ENCODE measurements around the gene RBM7. TPM values are rescaled to one million over a fixed set of nuclear protein-coding genes. Genes with fewer than 3 reads are reported as not detected.

RBM7 gene
- total RNA-seq: 31.8 TPM

DNA sequence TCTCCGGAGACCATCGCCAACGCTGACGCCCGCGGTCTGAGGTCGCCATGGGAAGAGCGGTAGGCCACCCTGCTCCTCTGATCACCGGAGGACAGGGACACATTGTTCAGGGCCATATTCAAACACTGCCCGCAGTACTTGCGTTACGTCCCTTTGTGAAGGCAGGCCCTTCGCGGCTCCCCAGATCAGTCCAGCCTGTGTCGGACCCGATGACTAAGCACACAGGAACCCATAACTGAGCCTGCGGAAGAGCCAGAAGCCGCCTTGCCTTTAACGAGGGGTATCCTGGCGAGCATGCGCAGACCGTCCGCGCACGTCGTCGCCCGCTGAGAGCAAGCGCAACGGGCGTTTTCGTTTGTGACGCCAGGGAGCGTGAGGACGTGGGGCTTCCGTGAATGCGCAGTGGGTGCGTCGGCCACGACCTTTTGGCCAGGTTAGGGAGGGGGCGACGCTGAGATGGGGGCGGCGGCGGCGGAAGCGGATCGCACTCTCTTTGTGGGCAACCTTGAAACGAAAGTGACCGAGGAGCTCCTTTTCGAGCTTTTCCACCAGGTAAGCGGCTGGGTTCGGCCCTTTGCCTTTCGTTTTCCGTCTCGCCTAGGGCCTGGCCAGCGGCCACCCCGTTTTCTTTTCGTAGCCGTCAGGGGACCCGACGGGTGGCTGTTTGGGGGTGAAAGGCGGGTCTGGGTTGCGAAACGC lies at the start of gene RBM7, which contains the start of gene C11orf71:
Gene RBM7, plus strand, starts transcription at position 451 of the 699 bp plus-strand sequence. Its CDS starts 6 bp downstream, at position 457.
Gene C11orf71, minus strand, starts transcription at position 296 of the 699 bp plus-strand sequence. Its CDS starts 180 bp downstream, at position 116.
- peak; percentile 98 to 99 (median 99) for DNase-seq (ENCODE audit: low read depth in 2 of 3, low spot score in 2 of 3)

GRCh38 chr11:114353443-114353842 lies 47.0 kb upstream of the RBM7 start:
- DNase-seq (ENCODE audit: low read depth in 2 of 3, low spot score in 2 of 3): no peak

DNA sequence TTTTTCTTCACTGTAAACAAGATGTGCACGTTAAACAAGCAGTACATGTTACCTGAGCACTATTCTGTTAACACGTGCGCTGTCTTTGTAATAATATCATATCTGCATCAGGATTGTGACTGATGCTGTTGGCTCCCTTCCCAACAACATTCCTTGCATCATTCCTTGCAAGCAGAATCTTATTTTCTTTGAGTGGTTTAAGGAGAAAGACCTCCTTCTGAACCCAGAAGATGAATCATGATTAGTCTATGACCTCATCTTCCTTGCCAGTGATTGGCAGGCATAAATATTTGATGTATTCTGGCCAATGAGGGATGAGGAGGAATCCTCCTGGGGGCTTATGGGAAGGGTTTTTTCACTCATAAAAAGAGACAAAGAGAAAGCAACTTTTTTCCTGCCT lies 46.4 kb upstream of the RBM7 start:
- DNase-seq (ENCODE audit: low read depth in 2 of 3, low spot score in 2 of 3): no peak

DNA sequence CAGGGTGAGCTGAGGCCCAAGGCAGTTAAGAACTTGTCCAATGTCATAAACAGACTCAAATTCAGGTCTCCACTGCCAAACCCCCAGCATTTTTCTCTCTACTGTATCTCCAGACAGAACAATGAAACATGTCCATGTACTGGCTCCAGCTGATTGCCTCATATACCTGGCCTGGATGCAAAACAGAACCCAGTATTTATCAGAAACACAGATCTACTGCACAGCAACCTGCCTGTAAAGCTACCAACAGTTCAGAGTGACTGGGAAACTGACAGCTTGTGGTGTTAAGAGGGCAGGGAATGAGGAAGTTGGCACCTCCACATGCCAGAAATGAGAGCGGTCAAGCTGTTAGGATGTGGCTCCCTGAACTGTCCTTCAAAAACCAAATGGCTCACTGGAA lies 41.8 kb upstream of the RBM7 start:
- peak in 1 of 3 donors; percentile 29 for DNase-seq (ENCODE audit: low read depth in 2 of 3, low spot score in 2 of 3)

DNA sequence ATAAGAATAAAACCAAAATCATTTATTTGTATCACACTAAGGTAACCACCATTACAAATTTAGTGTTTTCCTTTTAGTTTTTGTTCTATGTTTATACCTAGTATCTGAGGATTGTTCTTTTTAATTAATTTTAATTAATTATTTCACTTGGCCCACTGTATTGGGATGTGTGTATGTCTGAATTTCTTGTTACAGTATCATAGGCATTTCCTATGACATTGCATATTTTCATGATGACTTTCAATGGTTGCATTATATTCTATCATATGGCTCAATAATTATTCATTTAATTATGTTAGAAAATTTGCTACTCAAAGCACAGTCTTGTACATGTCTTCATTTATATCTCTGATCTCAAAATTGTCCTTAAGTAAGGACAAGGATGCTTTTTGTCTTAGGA lies 41.1 kb upstream of the RBM7 start:
- no peak for DNase-seq (ENCODE audit: low read depth in 2 of 3, low spot score in 2 of 3)

GRCh38 chr11:114362326-114362725 lies 38.1 kb upstream of the RBM7 start:
- DNase-seq (ENCODE audit: low read depth in 2 of 3, low spot score in 2 of 3): no peak

DNA sequence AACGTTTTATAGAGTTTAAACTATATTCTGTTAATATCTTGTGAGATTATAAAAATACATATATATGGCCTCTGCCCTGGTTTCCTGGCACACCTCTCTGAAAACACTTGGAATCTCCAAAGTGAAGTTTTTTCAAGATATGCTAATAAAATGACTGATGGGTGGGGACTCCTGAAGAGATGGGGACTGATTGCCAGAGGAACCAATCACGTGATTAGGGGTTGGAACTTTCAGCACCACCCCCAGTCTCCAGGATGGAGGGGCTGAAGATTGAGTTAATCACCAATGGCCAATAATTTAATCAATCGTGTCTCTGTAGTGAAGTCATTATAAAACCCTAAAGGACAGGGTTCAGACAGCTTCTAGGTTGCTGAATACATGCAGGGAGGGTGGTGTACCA lies 37.5 kb upstream of the RBM7 start:
- no peak for DNase-seq (ENCODE audit: low read depth in 2 of 3, low spot score in 2 of 3)

DNA sequence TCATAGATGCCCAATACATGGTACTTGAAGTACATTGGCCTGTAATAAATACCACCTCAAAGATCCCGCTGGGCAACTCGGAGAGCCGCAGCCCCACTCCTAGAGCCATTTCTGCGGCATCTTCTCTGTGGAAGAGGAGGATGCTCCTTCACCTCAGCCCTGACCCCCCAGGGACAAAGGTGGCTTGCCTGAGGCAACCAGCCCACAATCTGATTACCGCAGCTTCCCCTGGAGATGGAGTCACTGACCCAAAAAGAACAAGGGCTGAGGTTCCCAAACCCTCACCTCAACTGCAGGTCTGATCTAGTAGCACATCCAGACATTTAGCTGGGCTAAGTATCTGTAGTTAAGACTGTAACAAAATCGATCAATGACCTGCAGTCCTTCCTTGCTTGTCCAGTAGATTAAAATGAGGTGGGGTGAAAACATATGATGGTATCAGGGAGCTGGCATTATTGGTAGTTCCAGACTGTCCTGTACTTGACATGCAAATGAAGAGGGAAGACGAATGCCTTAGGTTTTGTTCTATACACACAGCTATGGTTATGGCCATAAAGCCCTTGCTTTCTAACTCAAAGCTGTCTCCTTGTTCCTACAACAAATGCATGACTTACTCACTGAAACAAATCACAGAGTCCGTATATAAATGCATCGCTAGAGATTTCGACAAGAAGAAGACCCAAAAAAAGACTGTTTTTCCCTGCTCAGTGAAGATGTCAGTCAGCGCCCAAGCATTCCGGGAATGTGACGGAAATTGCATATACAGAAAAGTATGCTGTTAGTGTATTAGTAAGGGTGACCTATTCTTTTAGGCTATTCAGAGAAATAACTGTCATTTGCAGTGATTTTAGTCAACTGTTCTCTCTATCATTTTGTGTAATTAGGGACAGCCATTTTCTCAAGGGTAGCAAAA lies 33.9 kb upstream of the RBM7 start:
- DNase-seq (ENCODE audit: low read depth in 2 of 3, low spot score in 2 of 3): no peak

- no peak for DNase-seq (ENCODE audit: low read depth in 2 of 3, low spot score in 2 of 3)
Observed at GRCh38 chr11:114367244-114367957, 33.1 kb upstream of the RBM7 start.

DNA sequence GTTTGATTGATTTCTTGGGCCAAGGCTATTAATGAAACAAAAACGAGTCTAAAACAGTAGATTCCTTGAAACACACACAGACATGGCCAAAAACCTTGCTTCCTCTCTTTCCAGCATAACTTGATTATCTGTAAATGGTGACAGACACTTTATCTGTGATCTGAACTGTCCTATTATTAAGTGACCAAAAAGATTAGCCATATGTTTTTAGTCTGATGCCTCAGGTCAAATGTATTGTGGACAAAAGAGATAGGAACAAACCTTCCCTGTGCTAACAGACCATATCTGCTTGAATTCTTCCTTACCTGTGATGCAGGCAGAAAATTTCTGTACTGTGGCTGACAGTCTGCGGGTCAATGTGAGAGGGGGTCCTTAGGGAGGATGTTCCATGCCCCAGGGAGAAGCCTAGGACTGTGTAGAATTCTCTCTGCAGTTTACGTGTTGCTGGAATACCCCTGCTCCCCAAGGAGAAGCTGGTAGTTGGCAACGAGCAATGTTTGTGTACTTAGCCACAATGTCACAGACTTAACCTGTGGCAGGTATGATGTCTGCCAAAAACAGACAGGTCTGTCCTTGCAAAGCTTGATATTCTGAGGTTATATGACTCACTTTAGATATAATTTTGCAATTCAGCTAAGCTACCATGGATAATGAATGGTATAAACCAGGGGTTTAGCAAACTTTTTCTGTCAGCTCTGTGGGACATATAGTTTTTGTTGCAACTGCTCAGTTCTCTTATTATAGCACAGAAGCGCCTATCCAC lies 31.4 kb upstream of the RBM7 start:
- no peak for DNase-seq (ENCODE audit: low read depth in 2 of 3, low spot score in 2 of 3)

DNA sequence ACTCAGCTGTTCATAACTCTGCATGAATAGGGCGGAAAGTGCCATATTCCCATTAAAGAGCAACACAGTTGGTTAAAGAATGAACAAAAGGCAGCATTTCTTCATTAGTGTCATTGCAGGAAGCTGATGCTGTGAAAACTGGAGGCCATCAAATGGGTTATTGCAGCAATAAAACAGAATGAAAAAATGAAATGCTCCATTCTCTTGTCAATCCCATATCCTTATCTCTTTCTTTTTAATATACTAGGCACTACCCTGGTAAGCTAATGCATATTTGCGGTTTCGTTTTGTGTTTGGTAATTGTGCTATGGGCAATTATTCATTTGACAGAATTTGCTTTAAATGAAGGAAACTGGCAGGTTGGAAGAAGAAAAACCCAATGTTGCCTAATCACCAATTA lies 25.4 kb upstream of the RBM7 start:
- DNase-seq (ENCODE audit: low read depth in 2 of 3, low spot score in 2 of 3): no peak

DNA sequence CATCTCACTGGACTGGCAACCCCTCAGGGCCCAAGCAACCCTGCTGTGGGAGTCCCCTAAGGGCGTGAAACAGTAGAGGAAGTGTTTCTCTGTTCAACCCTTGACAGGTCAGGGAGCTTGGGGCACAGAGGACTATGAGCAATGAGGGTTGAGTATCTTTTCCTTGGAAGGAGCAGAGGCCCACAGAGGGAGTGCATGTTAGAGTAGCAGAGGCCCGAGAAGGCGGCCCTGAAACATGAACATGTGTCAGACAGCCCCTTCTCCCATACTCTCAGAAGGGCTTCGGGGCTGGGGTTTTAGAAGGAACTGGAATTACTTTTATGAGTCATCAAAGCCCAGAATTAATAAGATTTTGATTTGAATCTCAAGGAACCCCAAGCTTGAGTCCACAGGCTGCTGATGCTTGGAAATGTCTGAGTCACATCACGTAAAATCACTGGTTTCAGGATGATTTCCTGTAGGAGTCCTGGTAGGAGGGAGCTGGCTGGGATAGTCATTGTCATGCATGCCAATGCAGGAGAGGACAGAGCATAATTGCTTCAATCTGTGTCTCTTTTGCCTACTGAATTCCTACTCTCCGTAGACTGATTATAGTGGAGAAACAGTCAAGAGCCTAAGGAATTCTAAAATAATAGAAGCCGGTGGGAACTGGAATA lies 22.7 kb upstream of the RBM7 start:
- no peak for DNase-seq (ENCODE audit: low read depth in 2 of 3, low spot score in 2 of 3)

GRCh38 chr11:114379394-114380069 lies 20.9 kb upstream of the RBM7 start:
- no peak for DNase-seq (ENCODE audit: low read depth in 2 of 3, low spot score in 2 of 3)

DNA sequence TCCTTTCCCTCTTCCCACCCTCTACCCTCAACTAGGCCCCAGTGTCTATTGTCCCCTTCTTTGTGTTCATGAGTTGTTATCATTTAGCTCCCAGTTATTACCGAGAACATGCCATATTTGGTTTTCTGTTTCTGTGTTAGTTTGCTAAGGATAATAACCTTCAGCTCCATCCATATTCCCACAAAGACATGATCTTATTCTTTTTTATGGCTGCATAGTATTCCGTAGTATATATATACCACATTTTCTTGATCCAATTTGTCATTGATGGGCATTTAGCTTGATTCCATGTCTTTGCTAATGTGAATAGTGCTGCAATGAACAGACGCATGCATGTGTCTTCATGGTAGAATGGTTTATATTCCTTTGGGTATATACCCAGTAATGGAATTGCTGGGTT lies 18.0 kb upstream of the RBM7 start:
- no peak for DNase-seq (ENCODE audit: low read depth in 2 of 3, low spot score in 2 of 3)

GRCh38 chr11:114384487-114384886 lies 16.0 kb upstream of the RBM7 start:
- no peak for DNase-seq (ENCODE audit: low read depth in 2 of 3, low spot score in 2 of 3)

GRCh38 chr11:114386131-114386530 lies 14.3 kb upstream of the RBM7 start:
- no peak for DNase-seq (ENCODE audit: low read depth in 2 of 3, low spot score in 2 of 3)

- DNase-seq (ENCODE audit: low read depth in 2 of 3, low spot score in 2 of 3): no peak
Observed at GRCh38 chr11:114386545-114386944, 13.9 kb upstream of the RBM7 start.

DNA sequence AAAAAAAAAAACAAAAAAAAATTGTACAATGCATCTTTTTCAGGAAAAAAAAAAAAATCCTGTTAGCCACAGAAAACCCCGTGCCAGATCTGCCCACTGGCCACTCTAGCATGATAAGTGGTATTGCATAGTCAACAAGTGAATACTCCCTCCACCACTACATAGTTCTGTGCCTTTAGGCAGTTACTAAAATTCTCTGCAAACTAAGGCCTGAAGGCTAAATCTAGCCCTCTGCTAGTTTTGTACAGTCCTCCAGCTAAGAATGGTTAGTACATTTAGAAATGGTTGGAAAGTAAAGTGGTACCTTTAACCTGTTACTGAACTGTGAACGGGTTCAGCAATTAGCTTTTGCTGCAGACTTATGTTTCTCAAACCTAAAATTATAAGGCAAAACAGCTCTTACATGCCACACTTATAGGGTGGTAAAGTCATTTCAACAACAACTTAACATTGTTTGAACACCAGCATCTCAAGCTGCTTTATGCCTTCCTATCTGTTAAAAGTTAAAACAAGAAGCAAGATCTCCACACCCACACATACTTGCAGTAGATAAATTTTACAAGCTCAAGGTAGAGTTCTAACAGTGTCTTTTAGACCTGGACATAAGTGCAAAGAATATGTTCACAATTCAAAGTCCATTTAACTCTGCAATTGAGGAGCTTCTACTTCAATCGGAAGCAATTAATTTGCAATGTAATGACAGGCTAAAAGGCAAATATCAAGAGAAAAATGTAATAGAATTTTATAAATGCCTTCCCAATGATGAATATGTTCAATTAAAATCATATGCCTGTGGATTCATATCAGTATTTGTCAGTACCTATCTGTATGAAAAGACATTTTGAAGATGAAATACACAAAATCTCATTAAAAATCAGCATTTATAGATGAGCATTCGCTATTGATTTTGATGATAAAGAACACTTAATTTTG lies 7.5 kb upstream of the RBM7 start:
- DNase-seq (ENCODE audit: low read depth in 2 of 3, low spot score in 2 of 3): no peak

Data from hematopoietic multipotent progenitor cell (in vitro differentiated cells).